HTERT RPE-1 (cell line): Measurements from ENCODE around the gene IRAK2.
"Not testable (repeated sequence)": the region's sequence is repeated elsewhere in the genome, so short reads cannot be mapped to it uniquely, and the experiment has no call there.

Source experiments
- in situ Hi-C: fragments of 300-500 bp; cut with MboI; formaldehyde crosslinking; loops from 4 replicates; pipeline ENCODE4 v1.14.3; 2020; ENCODE audit warnings: low sequenced_read_pairs

The IRAK2 gene

DNA sequence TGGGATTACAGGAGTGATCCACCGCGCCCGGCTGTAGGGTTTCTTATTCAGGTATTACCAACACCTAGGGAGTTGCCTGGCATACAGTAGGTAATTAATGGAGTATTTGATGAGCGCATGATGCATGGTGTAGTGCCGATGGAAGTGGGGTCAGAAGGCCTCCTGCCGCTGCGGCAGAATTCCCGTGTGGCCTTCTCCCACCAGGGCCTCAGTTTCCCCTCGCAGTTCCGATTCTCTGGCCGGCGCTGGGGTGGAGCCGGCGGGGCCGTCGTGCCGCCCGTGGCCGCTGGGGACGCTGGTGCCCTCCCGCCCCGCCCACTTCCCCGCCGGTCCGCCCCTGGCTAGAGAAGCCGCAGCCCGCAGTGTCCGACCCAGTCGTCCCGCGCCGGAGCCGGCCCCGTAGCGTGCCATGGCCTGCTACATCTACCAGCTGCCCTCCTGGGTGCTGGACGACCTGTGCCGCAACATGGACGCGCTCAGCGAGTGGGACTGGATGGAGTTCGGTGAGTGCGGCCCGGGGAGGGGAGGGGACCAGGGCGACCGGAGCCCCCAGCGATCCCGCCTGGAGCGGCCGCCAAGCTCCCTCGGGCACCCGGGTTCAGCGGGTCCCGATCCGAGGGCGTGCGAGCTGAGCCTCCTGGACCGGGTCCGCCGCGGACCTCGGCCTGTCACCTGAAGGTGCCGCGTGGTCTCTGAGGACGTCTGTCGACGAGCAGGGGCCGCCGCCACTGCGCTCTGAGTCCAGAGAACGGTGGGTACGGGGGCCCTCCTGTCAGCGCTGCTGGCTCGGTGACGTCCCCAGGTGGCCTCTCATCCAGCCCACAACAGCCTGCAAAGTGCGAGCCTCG is at the start of gene IRAK2:
Gene IRAK2, plus strand, starts transcription at position 374 of the 848 bp plus-strand sequence. Its CDS starts 36 bp downstream, at position 410.
- in situ Hi-C loops = no loop called here

GRCh38 chr3:10115326-10116137 is 49.2 kb upstream of the IRAK2 start, which contains the start of gene BRK1:
Gene BRK1, plus strand, starts transcription at chr3:10115675. Its CDS starts 27 bp downstream, at chr3:10115702.
- in situ Hi-C loops = no loop called here

GRCh38 chr3:10116138-10116460 is 48.6 kb upstream of the IRAK2 start:
- in situ Hi-C loops = no loop called here

DNA sequence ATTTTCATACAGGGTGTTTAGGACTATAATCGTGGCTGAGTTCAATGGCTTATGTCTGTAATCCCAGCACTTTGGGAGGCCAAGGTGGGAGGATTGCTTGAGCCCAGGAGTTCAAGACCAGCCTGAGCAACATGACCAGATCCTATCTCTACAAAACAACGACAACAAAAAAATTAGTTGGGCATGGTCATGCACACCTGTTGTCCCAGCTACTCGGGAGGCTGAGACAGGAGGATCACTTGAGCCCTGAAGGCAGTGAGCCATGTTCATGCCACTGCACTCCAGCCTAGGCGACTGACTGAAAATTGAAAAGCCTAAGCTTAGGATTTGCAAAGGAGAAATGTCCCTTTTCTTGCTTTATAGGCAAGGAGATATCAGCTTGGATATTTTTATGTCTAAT is 47.8 kb upstream of the IRAK2 start:
- in situ Hi-C loops = no loop called here

DNA sequence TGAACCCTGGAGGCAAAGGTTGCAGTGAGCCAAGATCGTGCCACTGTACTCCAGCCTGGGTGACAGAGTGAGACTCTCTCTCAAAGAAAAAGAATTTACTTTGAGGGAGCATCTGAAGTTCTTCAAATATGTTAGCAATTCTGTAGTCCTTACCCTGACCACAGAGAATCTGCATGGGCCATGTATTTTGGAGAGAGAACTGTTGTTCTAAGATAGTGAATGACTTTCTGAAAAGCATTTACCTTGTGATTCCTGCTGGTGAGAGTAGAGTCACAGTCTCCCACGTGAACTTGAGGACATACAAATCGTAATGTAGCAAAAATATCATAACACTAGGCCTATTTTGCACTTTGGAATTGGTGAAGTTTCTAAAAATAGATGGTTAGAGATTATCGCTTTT is 45.3 kb upstream of the IRAK2 start:
- in situ Hi-C loops = no loop called here

DNA sequence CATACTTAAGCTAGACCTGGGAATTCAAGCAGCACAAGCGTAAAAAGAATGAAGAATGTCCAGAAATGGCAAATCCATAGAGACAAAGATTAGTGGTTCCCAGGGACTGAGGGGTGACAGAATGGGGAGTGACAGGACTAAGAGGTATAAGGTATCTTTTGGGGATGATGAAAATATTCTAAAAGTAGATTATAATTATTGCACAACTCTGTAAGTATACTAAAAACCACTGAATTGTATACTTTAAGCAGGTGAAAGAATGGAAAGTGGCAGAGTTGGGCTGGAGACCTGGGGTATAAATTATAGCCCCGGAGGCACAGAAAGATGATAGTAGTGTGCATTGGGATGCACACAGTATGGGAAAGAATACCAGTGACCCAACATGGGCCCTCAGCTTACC is 43.7 kb upstream of the IRAK2 start:
- in situ Hi-C loops = no loop called here

- in situ Hi-C loops = no loop called here
These were observed 42.0 kb upstream of the IRAK2 start for GRCh38 chr3:10122724-10123123.

DNA sequence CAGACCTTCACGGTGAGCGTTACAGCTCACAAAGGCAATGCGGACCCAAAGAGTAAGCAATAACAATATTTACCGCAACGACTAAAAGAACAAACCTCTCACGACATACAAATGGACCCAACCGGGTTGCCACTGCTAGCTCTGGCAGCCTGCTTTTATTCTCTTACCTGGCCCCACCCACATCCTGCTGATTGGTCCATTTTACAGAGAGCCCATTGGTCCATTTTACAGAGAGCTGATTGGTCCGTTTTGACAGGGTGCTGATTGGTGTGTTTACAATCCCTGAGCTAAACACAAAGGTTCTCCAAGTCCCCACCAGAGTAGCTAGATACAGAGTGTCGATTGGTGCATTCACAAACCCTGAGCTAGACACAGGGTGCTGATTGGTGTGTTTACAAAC is 28.8 kb upstream of the IRAK2 start:
- in situ Hi-C loops = not testable (repeated sequence)

DNA sequence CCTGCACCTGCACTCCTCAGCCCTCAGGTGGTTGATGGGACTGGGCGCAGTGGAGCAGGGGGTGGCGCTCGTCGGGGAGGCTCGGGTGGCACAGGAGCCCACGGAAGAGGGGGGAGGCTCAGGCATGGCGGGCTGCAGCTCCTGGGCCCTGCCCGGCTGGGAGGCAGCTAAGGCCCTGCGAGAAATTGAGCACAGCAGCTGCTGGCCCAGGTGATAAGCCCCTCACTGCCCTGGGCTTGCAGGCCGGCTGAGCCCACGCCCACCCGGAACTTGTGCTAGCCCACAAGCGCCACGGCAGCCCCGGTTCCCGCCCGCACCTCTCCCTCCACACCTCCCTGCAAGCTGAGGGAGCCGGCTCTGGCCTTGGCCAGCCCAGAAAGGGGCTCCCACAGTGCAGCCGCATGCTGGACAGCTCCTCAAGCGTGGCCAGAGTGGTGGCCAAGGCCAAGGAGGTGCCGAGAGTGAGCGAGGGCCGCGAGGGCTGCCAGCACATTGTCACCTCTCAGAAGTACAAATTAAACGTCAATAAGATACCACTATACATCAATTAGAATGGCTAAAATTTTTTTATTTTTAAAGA is 28.2 kb upstream of the IRAK2 start:
- in situ Hi-C loops = no loop called here

DNA sequence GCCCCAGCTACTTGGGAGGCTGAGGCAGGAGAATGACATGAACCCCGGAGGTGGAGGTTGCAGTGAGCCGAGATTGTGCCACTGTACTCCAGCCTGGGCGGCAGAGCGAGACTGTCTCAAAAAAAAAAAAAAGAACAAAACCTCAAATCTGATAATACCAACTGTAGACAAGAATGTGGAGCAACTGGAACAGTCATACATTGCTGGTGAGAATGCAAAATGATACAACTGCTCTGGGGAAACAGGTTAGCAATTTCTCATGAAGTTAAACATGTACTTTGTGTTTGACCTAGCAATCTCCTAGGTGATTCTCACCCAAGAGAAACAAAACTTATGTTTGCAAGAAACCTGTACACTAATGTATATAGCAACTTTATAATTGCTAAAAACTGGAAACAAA is 27.5 kb upstream of the IRAK2 start:
- in situ Hi-C loops = no loop called here

DNA sequence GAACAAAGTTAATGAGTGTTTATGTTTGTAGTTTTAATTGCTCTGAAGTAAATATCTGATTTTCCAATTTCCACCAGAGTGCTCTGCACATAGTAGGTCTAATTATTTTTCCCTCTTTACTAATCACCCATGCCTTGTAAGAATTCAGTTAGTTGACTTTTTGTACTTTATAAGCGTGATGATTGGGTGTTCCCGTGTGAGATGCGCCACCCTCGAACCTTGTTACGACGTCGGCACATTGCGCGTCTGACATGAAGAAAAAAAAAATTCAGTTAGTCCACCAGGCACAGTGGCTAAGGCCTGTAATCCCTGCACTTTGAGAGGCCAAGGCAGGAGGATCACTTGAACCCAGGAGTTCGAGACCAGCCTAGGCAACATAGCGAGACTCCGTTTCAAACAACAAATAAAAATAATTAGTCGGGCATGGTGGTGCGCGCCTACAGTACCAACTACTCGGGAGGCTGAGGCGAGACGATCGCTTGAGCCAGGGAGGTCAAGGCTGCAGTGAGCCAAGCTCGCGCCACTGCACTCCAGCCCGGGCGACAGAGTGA is 23.6 kb upstream of the IRAK2 start:
- in situ Hi-C loops = no loop called here

GRCh38 chr3:10142707-10143560 is 21.8 kb upstream of the IRAK2 start:
- in situ Hi-C loops = no loop called here

GRCh38 chr3:10145685-10146084 is 19.0 kb upstream of the IRAK2 start:
- in situ Hi-C loops = no loop called here

- in situ Hi-C loops = no loop called here
These were observed 15.5 kb upstream of the IRAK2 start for GRCh38 chr3:10149226-10149625.

DNA sequence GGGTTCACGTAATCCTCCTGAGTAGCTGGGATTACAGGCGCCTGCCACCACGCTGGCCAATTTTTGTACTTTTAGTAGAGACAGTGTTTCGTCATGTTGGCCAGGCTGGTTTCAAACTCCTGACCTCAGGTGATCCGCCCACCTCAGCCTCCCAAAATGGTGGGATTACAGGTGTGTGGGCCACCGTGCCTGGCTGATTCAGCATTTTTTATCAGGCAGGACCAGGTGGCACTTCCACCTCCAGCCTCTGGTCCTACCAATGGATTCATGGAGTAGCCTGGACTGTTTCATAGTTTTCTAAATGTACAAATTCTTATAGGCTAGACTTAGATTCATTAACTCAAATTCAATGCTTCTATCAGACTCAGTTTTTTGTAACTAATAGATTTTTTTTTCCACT is 13.7 kb upstream of the IRAK2 start:
- in situ Hi-C loops = no loop called here

DNA sequence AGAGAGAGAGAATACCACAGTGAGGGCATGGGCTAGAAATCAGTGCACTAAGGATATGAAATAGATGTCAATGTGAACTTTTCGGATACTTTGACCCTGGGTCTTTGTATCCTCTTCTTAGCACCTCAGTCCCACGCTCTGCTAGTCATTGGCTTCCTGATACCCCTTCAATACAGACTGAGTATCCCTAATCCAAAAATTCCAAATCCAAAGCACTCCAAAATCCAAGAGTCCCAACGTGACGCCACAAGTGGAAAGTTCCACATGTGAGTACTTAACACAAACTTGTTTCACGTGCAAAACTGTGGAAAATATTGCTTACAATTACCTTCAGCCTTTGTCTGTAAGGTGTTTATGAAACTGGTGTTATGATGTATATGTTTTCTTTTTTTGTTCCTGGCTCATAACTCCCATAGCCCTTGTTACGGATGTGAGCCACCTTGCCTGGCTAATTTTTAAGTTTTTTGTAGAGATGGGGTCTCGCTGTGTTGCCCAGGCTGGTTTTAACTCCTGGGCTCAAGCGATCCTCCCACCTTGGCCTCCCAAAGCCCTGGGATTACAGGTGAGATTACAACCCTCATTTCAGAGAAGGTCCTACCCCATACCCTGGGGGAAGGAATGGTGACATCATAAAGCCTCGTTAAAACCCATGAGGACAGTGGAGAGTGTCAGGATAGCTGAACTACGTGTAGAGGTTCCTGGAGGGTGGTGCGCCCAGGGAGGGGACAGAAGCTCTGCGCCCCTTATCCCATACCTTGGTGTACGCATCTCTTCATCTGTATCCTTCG is 10.2 kb upstream of the IRAK2 start:
- in situ Hi-C loops = no loop called here

DNA sequence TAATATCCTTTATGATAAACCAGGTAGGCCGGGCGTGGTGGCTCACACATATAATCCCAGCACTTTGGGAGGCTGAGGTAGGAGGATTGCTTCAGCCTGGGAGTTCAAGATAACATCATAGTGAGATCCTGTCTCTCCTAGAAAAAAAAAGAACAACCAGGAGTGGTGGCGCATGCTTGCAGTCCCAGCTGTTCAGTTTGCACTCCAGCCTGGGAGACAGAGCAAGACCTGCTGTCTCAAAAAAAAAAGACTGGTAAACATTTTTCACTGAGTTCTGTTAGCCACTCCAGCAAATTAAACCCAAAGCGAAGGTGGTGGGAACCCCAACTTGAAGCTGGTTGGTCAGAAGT is 9.6 kb upstream of the IRAK2 start:
- in situ Hi-C loops = no loop called here

DNA sequence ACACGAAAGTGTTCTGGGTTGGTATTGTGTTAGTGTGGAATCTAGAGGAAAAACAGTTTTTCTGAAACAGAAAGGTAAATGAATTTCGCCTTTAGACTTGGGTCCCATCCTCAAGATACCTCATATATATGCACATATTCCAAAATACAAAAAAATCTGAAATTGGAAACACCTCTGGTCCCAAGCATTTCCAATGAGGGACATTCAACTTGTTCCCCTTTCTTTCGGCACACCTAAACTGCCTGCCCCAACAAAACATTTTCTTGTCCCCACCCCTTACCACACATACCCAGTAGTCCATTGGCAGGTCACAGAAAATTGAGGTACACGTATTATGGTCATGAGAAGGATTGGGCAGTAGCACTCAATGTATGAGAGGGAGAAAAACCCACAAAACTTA is 9.1 kb upstream of the IRAK2 start:
- in situ Hi-C loops = no loop called here

DNA sequence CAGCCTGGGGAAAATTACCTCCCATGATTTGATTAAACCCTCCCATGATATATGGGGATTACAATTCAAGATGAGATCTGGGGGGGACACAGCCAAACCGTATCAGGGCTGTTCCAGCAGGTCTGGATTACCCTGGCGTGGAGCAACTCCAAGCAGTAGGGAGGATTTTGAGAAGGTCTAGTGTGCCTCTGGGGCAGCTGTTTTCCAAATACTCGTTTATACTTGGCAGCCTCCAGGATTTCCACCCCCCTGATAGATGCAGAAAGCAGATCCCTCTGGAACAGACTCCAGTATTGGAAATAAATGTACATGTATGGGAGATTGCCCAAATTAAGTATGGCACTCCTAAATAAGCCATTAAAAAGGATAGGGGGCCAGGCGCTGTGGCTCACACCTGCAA is 7.7 kb upstream of the IRAK2 start:
- in situ Hi-C loops = no loop called here

DNA sequence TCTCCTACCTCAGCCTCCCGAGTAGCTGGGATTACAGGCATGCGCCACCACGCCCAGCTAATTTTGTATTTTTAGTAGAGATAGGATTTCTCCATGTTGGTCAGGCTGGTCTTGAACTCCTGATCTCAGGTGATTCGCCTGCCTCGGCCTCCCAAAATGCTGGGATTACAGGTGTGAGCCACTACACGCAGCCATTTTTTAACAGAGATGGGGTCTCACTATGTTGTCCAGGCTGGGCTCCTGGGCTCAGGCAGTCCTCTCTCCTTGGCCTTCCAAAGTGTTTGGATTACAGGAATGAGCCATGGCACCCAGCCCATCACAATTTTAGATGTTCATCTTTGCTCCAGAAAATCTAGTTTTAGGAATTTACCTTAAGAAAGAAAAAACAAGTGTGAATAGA is 6.2 kb upstream of the IRAK2 start:
- in situ Hi-C loops = not testable (repeated sequence)
